ENCODE data around the gene PIPOX.

DNA sequence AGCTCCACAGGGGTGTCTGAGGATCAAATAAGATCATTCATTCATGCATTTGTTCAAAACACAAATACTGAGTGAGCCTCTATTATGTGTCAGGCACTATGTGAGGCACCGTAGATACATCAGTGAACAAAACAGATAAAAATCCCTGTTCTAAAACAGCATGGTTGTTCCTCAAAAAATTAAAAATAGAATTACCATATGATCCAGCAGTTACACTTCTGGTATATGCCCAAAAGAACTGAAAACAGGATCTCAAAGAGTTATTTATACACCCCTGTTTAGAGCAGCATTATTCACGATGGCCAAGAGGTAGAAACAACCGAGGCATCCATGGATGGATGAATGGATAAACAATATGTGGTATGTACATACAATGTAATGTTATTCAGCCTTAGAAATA lies 15.4 kb downstream of the PIPOX start:
- TF ChIP-seq, protein P1, sequence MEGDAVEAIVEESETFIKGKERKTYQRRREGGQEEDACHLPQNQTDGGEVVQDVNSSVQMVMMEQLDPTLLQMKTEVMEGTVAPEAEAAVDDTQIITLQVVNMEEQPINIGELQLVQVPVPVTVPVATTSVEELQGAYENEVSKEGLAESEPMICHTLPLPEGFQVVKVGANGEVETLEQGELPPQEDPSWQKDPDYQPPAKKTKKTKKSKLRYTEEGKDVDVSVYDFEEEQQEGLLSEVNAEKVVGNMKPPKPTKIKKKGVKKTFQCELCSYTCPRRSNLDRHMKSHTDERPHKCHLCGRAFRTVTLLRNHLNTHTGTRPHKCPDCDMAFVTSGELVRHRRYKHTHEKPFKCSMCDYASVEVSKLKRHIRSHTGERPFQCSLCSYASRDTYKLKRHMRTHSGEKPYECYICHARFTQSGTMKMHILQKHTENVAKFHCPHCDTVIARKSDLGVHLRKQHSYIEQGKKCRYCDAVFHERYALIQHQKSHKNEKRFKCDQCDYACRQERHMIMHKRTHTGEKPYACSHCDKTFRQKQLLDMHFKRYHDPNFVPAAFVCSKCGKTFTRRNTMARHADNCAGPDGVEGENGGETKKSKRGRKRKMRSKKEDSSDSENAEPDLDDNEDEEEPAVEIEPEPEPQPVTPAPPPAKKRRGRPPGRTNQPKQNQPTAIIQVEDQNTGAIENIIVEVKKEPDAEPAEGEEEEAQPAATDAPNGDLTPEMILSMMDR (IDR thresholded peaks at IDR 0.05): no peak
- no peak for TF ChIP-seq POLR2A (IDR thresholded peaks at IDR 0.05)
